Transverse colon (tissue), 4 donors: ENCODE data around the gene TYRP1. TPM values are rescaled to one million over a fixed set of nuclear protein-coding genes. Genes with fewer than 3 reads are reported as not detected.

ENCODE experiments used
- DNase-seq: peaks from one replicate; pipeline ENCODE4 v3.0.0-alpha.2; 2019
- H3K27ac ChIP-seq, 4 donors: fragments of 200-600 bp; sonication (generic); 2 replicates each; pipeline ENCODE4 v1.5.1; 2016 to 2018; ENCODE audit warnings: inconsistent platforms in 4 of 4
- H3K27me3 ChIP-seq: fragments of 200-600 bp; sonication (generic); 2 replicates; pipeline ENCODE4 v1.5.1; 2017; ENCODE audit warnings: inconsistent platforms
- H3K36me3 ChIP-seq, 4 donors: fragments of 200-600 bp; sonication (generic); 2 replicates each; pipeline ENCODE4 v1.5.1; 2017 to 2019; ENCODE audit warnings: inconsistent platforms in 4 of 4
- H3K4me1 ChIP-seq, 4 donors: fragments of 200-600 bp; sonication (generic); 2 replicates each; pipeline ENCODE4 v1.5.1; 2017 to 2020; ENCODE audit warnings: inconsistent platforms in 4 of 4
- H3K4me3 ChIP-seq, 4 donors: fragments of 200-600 bp; sonication (generic); 1 replicate in 1 of 4; 2 replicates in 3 of 4; pipeline versions ENCODE4 v1.5.1 to v1.6.1; 2017 to 2019; ENCODE audit warnings: inconsistent platforms in 4 of 4
- H3K9me3 ChIP-seq, 2 donors: fragments of 200-600 bp; sonication (generic); 2 replicates each; pipeline ENCODE4 v1.5.1; 2017 to 2019; ENCODE audit warnings: inconsistent platforms in 2 of 2
- EP300 ChIP-seq: sonication (generic); formaldehyde crosslinking; IDR thresholded peaks from one replicate; pipeline ENCODE4 v1.6.1; 2017; ENCODE audit warnings: antibody characterized with exemption, low read depth
- POLR2A ChIP-seq: fragments of 450-650 bp; IDR thresholded peaks from one replicate; pipeline ENCODE4 v1.6.1; 2016; ENCODE audit warnings: antibody characterized with exemption, mild to moderate bottlenecking, moderate library complexity
- POLR2AphosphoS5 ChIP-seq, 3 donors: sonication (generic); formaldehyde crosslinking; IDR thresholded peaks; one replicate each; pipeline ENCODE4 v1.6.1; 2016; ENCODE audit warnings: antibody characterized with exemption in 3 of 3
- WGBS, 2 donors: methylation state at CpG; one replicate each; pipeline ENCODE4 v1.1.5; 2018; ENCODE audit warnings: low coverage in 1 of 2; 5-methylcytosine and 5-hydroxymethylcytosine counted together
- in situ Hi-C, 4 donors: fragments of 200-750 bp; cut with MboI; loops; one replicate each; pipeline versions ENCODE4 v1.15.0 to v1.15.1; 2017; ENCODE audit warnings: low sequenced_read_pairs in 3 of 4, low pct_ligation_motif_present in 1 of 4, low pct_unique_long_range_greater_than_20kb in 1 of 4
- intact Hi-C: fragments of 100-400 bp; cut with DNase I; formaldehyde crosslinking; loops from one replicate; pipeline ENCODE4 v1.15.1; 2023; ENCODE audit warnings: low total_unique reads
- total RNA-seq, 4 donors: library from RNA; depleted of rRNA; stranded (reverse); fragments of >200 nt; gene quantifications; one replicate each; pipeline ENCODE4 v1.1.0, GENCODE V29; 2016
- TF ChIP-seq, protein P1 (sequence below), 5 experiments: fragments of 200-600 bp in 3 of 5; fragments of 450-650 bp in 2 of 5; sonication (generic) in 3 of 5; IDR thresholded peaks; 1 replicate in 2 of 5; 2 replicates in 3 of 5; pipeline ENCODE4 v1.5.1; 2016 to 2017; ENCODE audit warnings: antibody characterized with exemption in 5 of 5, inconsistent platforms in 3 of 5, mild to moderate bottlenecking in 2 of 5, moderate library complexity in 1 of 5

The TYRP1 gene
- total RNA-seq, 4 donors from 2014 or later = 0.41 TPM; not detected in 3

DNA sequence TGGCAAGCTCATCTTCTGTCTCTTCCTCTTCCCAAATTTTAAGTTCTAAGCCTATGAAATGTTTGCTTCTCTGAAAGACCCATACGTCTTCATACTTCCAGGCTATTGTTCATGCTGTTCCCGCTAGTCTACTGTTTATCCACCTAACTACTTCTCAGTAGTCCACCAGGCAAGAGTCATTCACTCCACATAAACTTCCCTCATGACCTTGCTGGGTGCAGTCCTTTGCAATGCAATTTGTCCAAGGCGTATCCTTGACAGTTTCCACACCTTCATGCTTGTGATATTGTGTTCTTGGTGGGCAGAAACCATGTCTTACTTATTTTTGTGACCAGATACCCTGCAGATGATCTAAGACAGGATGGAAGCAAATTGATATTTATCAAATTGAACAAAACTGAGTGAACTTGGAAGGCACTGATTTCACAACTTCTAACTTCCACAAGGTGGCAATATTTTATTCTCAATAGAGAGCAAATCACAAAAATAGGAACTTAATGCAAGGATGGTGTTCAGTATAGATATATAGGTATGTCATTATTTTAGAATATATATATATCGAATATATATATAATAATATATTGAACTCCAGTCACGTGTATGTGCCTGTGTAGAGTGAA is 30.3 kb downstream of the TYRP1 start:
- TF ChIP-seq, protein P1, sequence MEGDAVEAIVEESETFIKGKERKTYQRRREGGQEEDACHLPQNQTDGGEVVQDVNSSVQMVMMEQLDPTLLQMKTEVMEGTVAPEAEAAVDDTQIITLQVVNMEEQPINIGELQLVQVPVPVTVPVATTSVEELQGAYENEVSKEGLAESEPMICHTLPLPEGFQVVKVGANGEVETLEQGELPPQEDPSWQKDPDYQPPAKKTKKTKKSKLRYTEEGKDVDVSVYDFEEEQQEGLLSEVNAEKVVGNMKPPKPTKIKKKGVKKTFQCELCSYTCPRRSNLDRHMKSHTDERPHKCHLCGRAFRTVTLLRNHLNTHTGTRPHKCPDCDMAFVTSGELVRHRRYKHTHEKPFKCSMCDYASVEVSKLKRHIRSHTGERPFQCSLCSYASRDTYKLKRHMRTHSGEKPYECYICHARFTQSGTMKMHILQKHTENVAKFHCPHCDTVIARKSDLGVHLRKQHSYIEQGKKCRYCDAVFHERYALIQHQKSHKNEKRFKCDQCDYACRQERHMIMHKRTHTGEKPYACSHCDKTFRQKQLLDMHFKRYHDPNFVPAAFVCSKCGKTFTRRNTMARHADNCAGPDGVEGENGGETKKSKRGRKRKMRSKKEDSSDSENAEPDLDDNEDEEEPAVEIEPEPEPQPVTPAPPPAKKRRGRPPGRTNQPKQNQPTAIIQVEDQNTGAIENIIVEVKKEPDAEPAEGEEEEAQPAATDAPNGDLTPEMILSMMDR (IDR thresholded peaks at IDR 0.05) = peak; percentile 46 to 71 (median 64)
- no peak for TF ChIP-seq EP300
- no peak for TF ChIP-seq POLR2AphosphoS5 (IDR thresholded peaks at IDR 0.05)
- no peak for TF ChIP-seq POLR2A
- no peak for DNase-seq

GRCh38 chr9:12726795-12727194 is 33.6 kb downstream of the TYRP1 start:
- 52 to 68% methylated on average over 2 of the region's 2 CpGs for WGBS, 2 donors
- DNase-seq = no peak
- in situ Hi-C loops = loop anchor here in 1 of 4 donors (10.0 kb wide), 1 partner anchor 168 kb away; no protein-coding TSS in a partner anchor

More for the DNA sequence above, 30.3 kb downstream of the TYRP1 start:
- 31 to 32% methylated on average over 5 of the region's 5 CpGs for WGBS, 2 donors
- H3K36me3 ChIP-seq = no peaks in the 10 kb centered on the region
- no peaks in the 10 kb centered on the region for H3K27me3 ChIP-seq
- no peaks in the 10 kb centered on the region for H3K9me3 ChIP-seq
- in situ Hi-C loops (loop anchor here (5.0 to 25.0 kb wide), 5 partner anchors 149 to 364 kb away; no protein-coding TSS in a partner anchor), intact Hi-C loops (loop anchor here (5.0 kb wide), 1 partner anchor 164 kb away; no protein-coding TSS in a partner anchor)
- H3K27ac ChIP-seq = no peak overlapping the region
- no peak overlapping the region for H3K4me3 ChIP-seq
- H3K4me1 ChIP-seq = peaks cover 0 to 4% (median 0%) of the 10 kb centered on the region in 4 donors

GRCh38 chr9:12730198-12730597 is 37.0 kb downstream of the TYRP1 start:
- Histone ChIP-seq H3K9me3 (peaks cover 0 to 6% of the 10 kb centered on the region in 2 donors), H3K4me1 (peaks cover 0 to 4% (median 0%) of the 10 kb centered on the region in 4 donors), H3K27me3 (no peaks in the 10 kb centered on the region), H3K27ac (no peak overlapping the region), H3K4me3 (no peak overlapping the region), H3K36me3 (no peaks in the 10 kb centered on the region)
- TF ChIP-seq POLR2AphosphoS5 (IDR thresholded peaks at IDR 0.05) (no peak), POLR2A (no peak), EP300 (no peak)
- TF ChIP-seq, protein P1 (IDR thresholded peaks at IDR 0.05) = no peak
- in situ Hi-C loops = no loop called here
- WGBS, 2 donors = 71 to 83% methylated on average over 1 of the region's 1 CpG
- intact Hi-C loops = no loop called here
- no peak for DNase-seq

More at GRCh38 chr9:12726795-12727194, 33.6 kb downstream of the TYRP1 start:
- Histone ChIP-seq H3K4me3 (no peak overlapping the region), H3K36me3 (no peaks in the 10 kb centered on the region), H3K4me1 (peaks cover 0 to 4% (median 0%) of the 10 kb centered on the region in 4 donors), H3K9me3 (no peaks in the 10 kb centered on the region), H3K27me3 (no peaks in the 10 kb centered on the region), H3K27ac (peak overlapping the region in 1 of 4 donors; percentile 4)
- TF ChIP-seq, protein P1 (IDR thresholded peaks at IDR 0.05) = no peak
- TF ChIP-seq EP300 (no peak), POLR2AphosphoS5 (IDR thresholded peaks at IDR 0.05) (no peak), POLR2A (no peak)
- intact Hi-C loops = no loop called here

- TF ChIP-seq, protein P1 (IDR thresholded peaks at IDR 0.05) = no peak
- no peaks in the 10 kb centered on the region for H3K27me3 ChIP-seq
- H3K27ac ChIP-seq = no peak overlapping the region
- intact Hi-C loops = no loop called here
- in situ Hi-C loops = no loop called here
- DNase-seq = no peak
- H3K4me1 ChIP-seq = peaks cover 0 to 4% (median 0%) of the 10 kb centered on the region in 4 donors
- H3K4me3 ChIP-seq = no peak overlapping the region
- no peaks in the 10 kb centered on the region for H3K36me3 ChIP-seq
- H3K9me3 ChIP-seq = peaks cover 0 to 6% of the 10 kb centered on the region in 2 donors
These were observed 37.7 kb downstream of the TYRP1 start for GRCh38 chr9:12730927-12731326.
